ENCODE data around the gene ST6GAL1. TPM values are rescaled to one million over a fixed set of nuclear protein-coding genes. Genes with fewer than 3 reads are reported as not detected.

The ST6GAL1 gene
- total and polyA plus RNA-seq, 2 of the 8 experiments (the other 6 are each of a cell fraction or from before 2014, with no cell fraction given), result 62.8 to 80.9 TPM

DNA sequence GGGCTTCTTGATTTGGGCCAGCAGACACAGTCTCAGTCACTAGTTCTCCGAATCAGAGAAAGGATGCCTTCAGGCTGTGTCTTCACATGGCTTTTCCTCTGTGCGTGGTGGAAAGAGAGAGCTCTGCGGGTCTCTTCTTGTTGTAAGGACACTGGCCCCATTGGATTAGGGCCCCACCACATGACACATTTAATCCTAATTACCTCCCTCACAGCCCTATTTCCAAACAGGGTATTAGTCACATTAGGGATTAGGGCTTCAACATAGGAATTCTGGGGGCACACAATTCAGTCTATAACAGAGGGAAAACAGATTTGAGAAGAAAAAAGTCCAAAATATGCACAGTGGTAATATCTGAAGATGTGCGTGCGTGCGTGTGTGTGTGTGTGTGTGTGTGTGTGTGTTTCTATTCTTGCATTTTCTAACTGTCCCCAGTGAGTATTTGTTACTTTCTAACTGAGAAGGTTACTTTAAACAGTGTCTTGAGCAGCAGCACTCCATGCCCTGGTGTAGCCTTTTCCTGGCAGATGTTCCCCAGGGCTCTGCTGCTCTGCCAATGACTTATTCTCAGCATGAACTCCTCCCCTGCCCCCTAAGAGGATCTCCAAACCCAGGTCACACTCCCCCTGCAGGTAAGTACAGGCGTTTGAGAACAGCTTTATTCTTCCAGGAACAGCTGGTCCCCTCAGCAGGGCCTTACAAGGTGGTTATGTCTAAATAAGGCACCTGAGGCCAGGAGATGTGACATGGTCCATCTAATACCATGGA, 136.1 kb downstream of the ST6GAL1 start:
- H4K8ac ChIP-seq (ENCODE audit: extremely low read depth, insufficient read depth, low read length), result no peak overlapping the region
- no peak overlapping the region for H2AK5ac ChIP-seq (ENCODE audit: low read depth, low read length)
- ChIA-PET CTCF (ENCODE audit: partially characterized antibody) (interaction anchor here (0.5 to 4.5 kb wide), 22 partner anchors 9 to 804 kb away, joined by 3 to 20 read pairs (median 3); no protein-coding TSS in a partner anchor), POLR2A (ENCODE audit: partially characterized antibody) (interaction anchor here (0.6 to 1.1 kb wide), 2 partner anchors 11 to 121 kb away, joined by 3 read pairs; no protein-coding TSS in a partner anchor)
- H3K27me3 ChIP-seq (replicated peaks in 1 of 4; ENCODE audit: control insufficient read depth in 3 of 4, extremely low read depth in 1 of 4, insufficient read depth in 3 of 4, low read length in 3 of 4), result no peaks in the 10 kb centered on the region
- H3K9ac ChIP-seq (replicated peaks in 1 of 4; ENCODE audit: extremely low read depth in 1 of 4, low read depth in 3 of 4, low read length in 3 of 4), result no peak overlapping the region
- H3K18ac ChIP-seq (ENCODE audit: extremely low read depth, low read length), result no peak overlapping the region
- FAIRE-seq (no peak), DNase-seq (ENCODE audit: low read depth in 1 of 2, low spot score in 2 of 2) (peak; percentile 49 to 64)
- H2BK5ac ChIP-seq (ENCODE audit: low read depth, low read length), result no peak overlapping the region
- H3K56ac ChIP-seq (replicated peaks; ENCODE audit: insufficient read length, low read depth, low read length), result no peak overlapping the region
- no peak overlapping the region for H2BK12ac ChIP-seq (ENCODE audit: low read depth, low read length)
- no peaks in the 10 kb centered on the region for H3K9me3 ChIP-seq (ENCODE audit: insufficient read depth in 2 of 2, low read depth in 1 of 2, low read length in 1 of 2)
- no peak overlapping the region for H3K4ac ChIP-seq (replicated peaks; ENCODE audit: insufficient read length, low read depth, low read length)
- no peak overlapping the region for H4K91ac ChIP-seq (replicated peaks; ENCODE audit: insufficient read length, low read length)
- peaks cover 0 to 2% of the 10 kb centered on the region in 2 experiments; a peak in 1 of 4 replicates for H3K79me2 ChIP-seq (ENCODE audit: control insufficient read depth in 1 of 2, insufficient read depth in 2 of 2, low read length in 2 of 2)
- H3K14ac ChIP-seq (ENCODE audit: insufficient read length), result no peak overlapping the region
- H3K4me3 ChIP-seq (ENCODE audit: extremely low read depth in 1 of 4, insufficient read depth in 2 of 4, low read depth in 3 of 4, low read length in 4 of 4), result no peak overlapping the region
- H3K79me1 ChIP-seq (ENCODE audit: low read depth, low read length), result no peaks in the 10 kb centered on the region
- H2AFZ ChIP-seq (ENCODE audit: low read length), result no peak overlapping the region
- no peak overlapping the region for H2BK15ac ChIP-seq (ENCODE audit: low read length)
- H4K20me1 ChIP-seq (replicated peaks in 1 of 2; ENCODE audit: control insufficient read depth in 1 of 2, insufficient read depth in 2 of 2, low read length in 2 of 2), result peaks cover 0 to 1% of the 10 kb centered on the region in 2 experiments
- no peak overlapping the region for H3K23ac ChIP-seq (ENCODE audit: insufficient read length)
- H3K4me2 ChIP-seq (ENCODE audit: insufficient read depth in 1 of 2, low read depth in 2 of 2, low read length in 2 of 2), result no peak overlapping the region
- no peak overlapping the region for H2BK120ac ChIP-seq (replicated peaks; ENCODE audit: low read depth, low read length)
- H3K4me1 ChIP-seq (replicated peaks in 1 of 4; ENCODE audit: control insufficient read depth in 3 of 4, insufficient read depth in 4 of 4, low read length in 3 of 4), result peaks cover 6 to 20% (median 9%) of the 10 kb centered on the region in 4 experiments; a peak in 5 of 7 replicates
- H3K23me2 ChIP-seq (ENCODE audit: low read depth, low read length), result peaks cover 1% of the 10 kb centered on the region; the same call in 1 of the 2 replicates
- 60% methylated on average over 7 of the region's 7 CpGs; no CpG with 5 or more reads in 1 of the 2 experiments for WGBS, 2 experiments (ENCODE audit: extremely low coverage in 1 of 2, insufficient coverage in 1 of 2, insufficient read length in 1 of 2, insufficient replicate concordance in 2 of 2, low coverage in 1 of 2, low lambda C conversion rate in 2 of 2, missing lambda C conversion rate in 1 of 2)
- H2BK20ac ChIP-seq (ENCODE audit: low read length), result no peak overlapping the region
- H4K5ac ChIP-seq (ENCODE audit: insufficient read length, low read depth, low read length), result no peak overlapping the region
- no peak overlapping the region for H3K27ac ChIP-seq (ENCODE audit: low read depth, low read length)
- peaks cover 0 to 25% (median 0%) of the 10 kb centered on the region in 4 experiments; a peak in 4 of 8 replicates for H3K36me3 ChIP-seq (ENCODE audit: control insufficient read depth in 2 of 4, insufficient read depth in 4 of 4, low read length in 3 of 4)

Data from H1 (cell line).